GM12878 (cell line): ENCODE measurements around the gene PSMD13. TPM values are rescaled to one million over a fixed set of nuclear protein-coding genes. Genes with fewer than 3 reads are reported as not detected.
A peak's percentile ranks its signal among the peaks of the same experiment; 100 is the strongest.

Source experiments
- ATAC-seq: fragments of 200-7000 bp; cut with Tn5 transposase; 3 replicates; pipeline ENCODE4 v1.9.1; 2020; ENCODE audit warnings: mild to moderate bottlenecking, moderate library complexity
- BruUV-seq: library from RNA; stranded (reverse); fragments of 400-500 nt; replicated peaks from 2 replicates; lab custom pipeline; 2021; lab: Mats Ljungman, UMichigan
- CTCF ChIA-PET: fragments of 300-600 bp; sonication (Branson Sonifier 250); formaldehyde crosslinking; extraction: SDS; loops from one replicate; lab custom pipeline; 2021; ENCODE audit warnings: inconsistent platforms; lab: Yijun Ruan, JAX
- POLR2A ChIA-PET: fragments of 350-600 bp; formaldehyde crosslinking; extraction: SDS; loops from one replicate; lab custom pipeline; 2021; ENCODE audit warnings: inconsistent platforms; lab: Charles Lee
- RAD21 ChIA-PET: fragments of 300-600 bp; sonication (Branson Sonifier 250); formaldehyde crosslinking; loops from one replicate; lab custom pipeline; 2023; ENCODE audit warnings: antibody characterized with exemption; ENCODE audit not compliant: unreplicated experiment; lab: Charles Lee
- SMC1A ChIA-PET: fragments of 300-600 bp; sonication (Branson Sonifier 250); formaldehyde crosslinking; loops from one replicate; lab custom pipeline; 2023; ENCODE audit not compliant: unreplicated experiment, uncharacterized antibody; lab: Charles Lee
- DNase-seq: peaks from one replicate; pipeline ENCODE4 v3.0.0-alpha.2; 2011; ENCODE audit warnings: low read depth, low spot score
- FAIRE-seq: peaks from 3 replicates; lab custom pipeline; 2011; peaks lifted over from hg19 to GRCh38; lab: Jason Lieb, UNC
- H2AFZ ChIP-seq: 2 replicates; pipeline ENCODE4 v1.6.0; 2011; ENCODE audit warnings: low read depth, low read length, control low read depth; ENCODE audit not compliant: control insufficient read depth
- H3K27ac ChIP-seq: 2 replicates; pipeline ENCODE4 v1.5.1; 2011; ENCODE audit warnings: control low read depth; ENCODE audit not compliant: control insufficient read depth, insufficient read depth
- H3K27me3 ChIP-seq, 2 experiments: replicated peaks in 1 of 2; 2 replicates each; pipeline versions ENCODE4 v1.6.0 to v1.6.1; 2011; ENCODE audit warnings: low read length in 1 of 2; ENCODE audit not compliant: control insufficient read depth in 2 of 2, insufficient read depth in 2 of 2
- H3K36me3 ChIP-seq, 2 experiments: 2 replicates each; pipeline ENCODE4 v1.5.1; 2011; ENCODE audit warnings: low read length in 1 of 2; ENCODE audit not compliant: control insufficient read depth in 2 of 2, insufficient read depth in 2 of 2
- H3K4me1 ChIP-seq: 2 replicates; pipeline ENCODE4 v1.6.1; 2011; ENCODE audit warnings: mild to moderate bottlenecking, low read length, moderate library complexity, mixed read lengths; ENCODE audit not compliant: control insufficient read depth, insufficient read depth
- H3K4me2 ChIP-seq: 2 replicates; pipeline ENCODE4 v1.6.0; 2011; ENCODE audit warnings: control low read depth; ENCODE audit not compliant: control insufficient read depth, insufficient read depth
- H3K4me3 ChIP-seq: fragments of 200-600 bp; sonication (generic); 2 replicates; pipeline ENCODE4 v1.5.1; 2016
- H3K79me2 ChIP-seq: 2 replicates; pipeline ENCODE4 v1.6.0; 2011; ENCODE audit warnings: low read length; ENCODE audit not compliant: control insufficient read depth, insufficient read depth
- H3K9ac ChIP-seq: 2 replicates; pipeline ENCODE4 v1.8.0; 2011; ENCODE audit warnings: low read length, control low read depth, mixed read lengths; ENCODE audit not compliant: control insufficient read depth, insufficient read depth
- H3K9me3 ChIP-seq: replicated peaks from 3 replicates; pipeline ENCODE4 v1.5.1; 2011; ENCODE audit warnings: mild to moderate bottlenecking, low read length; ENCODE audit not compliant: control insufficient read depth, insufficient read depth
- H4K20me1 ChIP-seq: 2 replicates; pipeline ENCODE4 v1.6.0; 2011; ENCODE audit not compliant: control insufficient read depth, insufficient read depth
- BRCA1 ChIP-seq: IDR thresholded peaks from 2 replicates; pipeline ENCODE4 v1.6.1; 2011; ENCODE audit warnings: low read depth, low read length, improper control_type of control experiment
- EP300 ChIP-seq, 2 experiments: fragments of 150-350 bp in 1 of 2; IDR thresholded peaks; 2 replicates each; pipeline ENCODE4 v1.6.1; 2011 to 2012; ENCODE audit warnings: low read depth in 2 of 2, low read length in 2 of 2, borderline replicate concordance in 1 of 2, improper control_type of control experiment in 1 of 2, inconsistent platforms in 1 of 2; ENCODE audit not compliant: control insufficient read depth in 1 of 2
- POLR2A ChIP-seq: IDR thresholded peaks from 2 replicates; pipeline ENCODE4 v1.6.1; 2011; ENCODE audit warnings: low read depth, mild to moderate bottlenecking, low read length
- WGBS: methylation state at CpG from one replicate; pipeline ENCODE4 v1.1.6; 2016; ENCODE audit warnings: low lambda C conversion rate; ENCODE audit not compliant: insufficient replicate concordance, insufficient coverage; ENCODE audit errors: missing lambda C conversion rate; 5-methylcytosine and 5-hydroxymethylcytosine counted together
- in situ Hi-C: fragments of 300-500 bp; cut with MboI; formaldehyde crosslinking; loops from 9 replicates; pipeline ENCODE4 v1.14.3; 2018; ENCODE audit warnings: mixed read lengths
- intact Hi-C: fragments of 100-400 bp; cut with micrococcal nuclease; formaldehyde crosslinking; loops from one replicate; pipeline ENCODE4 v1.14.2; 2022; ENCODE audit not compliant: unreplicated experiment
- polyA plus RNA-seq, 11 experiments: library from polyadenylated mRNA; depleted of rRNA in 4 of 11; unstranded in 6 of 11; stranded (reverse) in 5 of 11; fragments of >200 nt; fragmentation: Nextera tagmentation in 4 of 11; fragmentation: Illumina TruSeq in 1 of 11; extraction: Ambion mirVana in 4 of 11; extraction: Trizol in 1 of 11; gene quantifications; 1 replicate in 1 of 11; 2 replicates in 10 of 11; pipeline versions ENCODE4 v1.2.1 to v1.2.3, GENCODE V29; 2011 to 2016; ENCODE audit warnings: inconsistent platforms in 2 of 11, missing spikeins in 2 of 11, low read depth in 1 of 11
- total RNA-seq, 4 experiments: library from RNA; depleted of rRNA in 3 of 4; stranded (reverse); fragments of >200 nt in 3 of 4; fragmentation: Illumina TruSeq in 1 of 4; extraction: Trizol in 1 of 4; gene quantifications; 2 replicates each; pipeline versions ENCODE4 v1.2.1 to v1.2.3, GENCODE V29; 2013 to 2021

Gene PSMD13
- total and polyA plus RNA-seq, 10 of the 15 experiments (the other 5 are each of a cell fraction or from before 2014, with no cell fraction given), result 141 to 303 (median 177) TPM

DNA sequence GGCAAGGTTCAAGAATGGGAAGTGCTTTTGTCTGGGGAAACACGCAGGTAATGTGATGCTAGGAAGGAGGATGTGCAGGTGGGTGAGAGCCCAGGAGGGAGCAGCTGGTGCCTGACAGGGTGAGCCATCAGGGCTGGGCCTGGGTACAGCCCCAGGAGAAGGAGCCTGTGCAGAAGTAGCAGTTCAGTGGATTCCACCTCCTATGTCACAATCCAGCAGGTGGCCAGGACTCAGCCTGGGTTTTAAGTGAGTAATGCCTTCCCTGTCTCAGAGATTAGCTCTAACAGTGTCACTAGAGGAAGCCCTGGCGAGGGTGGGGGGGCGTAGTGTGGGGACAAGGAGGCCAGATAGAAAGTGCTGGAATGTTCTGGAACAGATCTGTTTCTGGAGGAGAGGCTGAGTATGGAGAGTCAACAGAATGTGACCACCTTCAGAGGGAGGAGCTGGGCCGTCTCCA, 21.2 kb upstream of the PSMD13 start:
- FAIRE-seq, result no peak
- Histone ChIP-seq H3K4me3 (no peak overlapping the region), H3K27ac (no peak overlapping the region), H2AFZ (no peak overlapping the region), H3K79me2 (peaks cover 4% of the 10 kb centered on the region), H3K9me3 (no peaks in the 10 kb centered on the region), H3K4me1 (peaks cover 3% of the 10 kb centered on the region), H3K4me2 (no peak overlapping the region), H3K9ac (no peak overlapping the region), H3K27me3 (no peaks in the 10 kb centered on the region), H4K20me1 (no peaks in the 10 kb centered on the region), H3K36me3 (peaks cover 23 to 29% of the 10 kb centered on the region in 2 experiments)
- in situ Hi-C loops (no loop called here), intact Hi-C loops (no loop called here)
- POLR2A ChIA-PET, result no interaction called here
- BruUV-seq, result no TSS peak
- SMC1A ChIA-PET, result interaction anchor here (0.5 to 1.1 kb wide), 2 partner anchors 9 to 250 kb away, joined by 3 read pairs; partner anchors contain the start of genes BET1L and RIC8A
- ATAC-seq, result no peak
- DNase-seq, result no peak
- CTCF ChIA-PET, result no interaction called here
- RAD21 ChIA-PET, result no interaction called here
- TF ChIP-seq BRCA1 (no peak), POLR2A (0 out of 2 replicates have a peak, but pooled peaks have one; percentile 46)
- WGBS, result 58% methylated on average over 4 of the region's 4 CpGs

DNA sequence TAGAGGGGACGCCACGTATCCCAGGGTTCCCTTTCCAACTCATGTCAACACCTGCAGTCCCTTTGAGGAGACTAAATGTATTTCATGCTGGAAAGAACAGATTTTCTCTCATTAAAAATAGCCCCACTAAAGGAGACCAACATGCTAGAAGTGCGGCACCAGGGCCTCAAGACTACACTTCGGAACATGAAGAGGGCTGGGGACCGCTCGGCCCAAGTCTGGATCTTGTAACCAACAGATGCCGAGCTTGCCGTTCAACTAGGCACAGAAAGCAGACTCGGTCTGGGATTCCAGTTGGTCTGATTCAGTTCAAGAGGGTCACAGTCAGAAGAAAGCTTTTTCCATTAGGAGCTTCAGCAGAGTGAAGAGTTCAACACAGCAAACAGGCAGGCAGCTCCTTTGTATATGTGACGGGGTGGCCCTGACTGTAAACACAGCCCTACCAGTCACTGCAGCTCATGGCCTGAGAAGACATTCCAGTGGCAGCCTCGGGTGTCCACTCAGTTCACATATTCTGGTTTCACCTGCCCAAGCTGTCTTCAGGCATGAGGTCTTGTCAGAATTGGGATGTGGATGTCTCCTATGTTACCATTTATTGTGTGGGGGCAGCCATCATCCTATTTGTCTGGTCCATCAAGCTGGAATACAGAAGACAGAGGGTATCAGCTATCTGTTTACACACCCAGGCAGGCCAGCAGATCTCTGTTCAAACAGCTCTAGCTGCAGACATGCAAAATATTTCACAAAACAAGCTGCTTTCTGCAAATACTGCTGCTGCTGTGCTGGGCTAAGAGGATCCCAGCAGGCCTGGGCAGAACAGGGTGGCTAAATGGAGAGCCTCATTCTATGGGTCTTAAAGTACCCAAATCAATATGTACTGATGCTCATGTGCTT, 20.4 kb upstream of the PSMD13 start:
- 0 out of 2 replicates have a peak, but pooled peaks have one; percentile 39 for TF ChIP-seq POLR2A
- TF ChIP-seq EP300 (IDR thresholded peaks at IDR 0.05; ENCODE audit: borderline replicate concordance in 1 of 2, control insufficient read depth in 1 of 2, low read depth in 2 of 2, low read length in 2 of 2), result no peak
- SMC1A ChIA-PET, result interaction anchor here (0.5 to 1.5 kb wide), 5 partner anchors 9 to 250 kb away, joined by 3 read pairs; partner anchors contain the start of genes BET1L and RIC8A
- no peak for FAIRE-seq
- Histone ChIP-seq H3K79me2 (no peaks in the 10 kb centered on the region; the same call in 1 of the 2 replicates), H3K4me2 (no peak overlapping the region), H3K27ac (no peak overlapping the region), H3K9me3 (no peaks in the 10 kb centered on the region), H3K36me3 (peaks cover 20 to 29% of the 10 kb centered on the region in 2 experiments), H2AFZ (no peak overlapping the region), H3K27me3 (no peaks in the 10 kb centered on the region), H3K4me3 (no peak overlapping the region), H3K9ac (no peak overlapping the region), H4K20me1 (no peaks in the 10 kb centered on the region), H3K4me1 (no peaks in the 10 kb centered on the region)
- intact Hi-C loops, result no loop called here
- BruUV-seq, result no TSS peak
- ATAC-seq, result no peak
- in situ Hi-C loops, result no loop called here
- RAD21 ChIA-PET, result interaction anchor here (0.6 kb wide), 1 partner anchor 530 kb away, joined by 3 read pairs; no protein-coding TSS in a partner anchor
- DNase-seq, result no peak
- POLR2A ChIA-PET, result interaction anchor here (0.7 to 0.9 kb wide), 2 partner anchors 12 kb away, joined by 3 to 6 read pairs; no protein-coding TSS in a partner anchor
- 84% methylated on average over 11 of the region's 11 CpGs for WGBS
- CTCF ChIA-PET, result interaction anchor here (0.9 to 1.4 kb wide), 2 partner anchors 8 to 19 kb away, joined by 3 to 4 read pairs; no protein-coding TSS in a partner anchor
